ENCODE data around the gene CAMK2A.

Gene CAMK2A

GRCh38 chr5:150262502-150262901, 27.1 kb downstream of the CAMK2A start:
- TF ChIP-seq TAF1 (IDR thresholded peaks at IDR 0.05; ENCODE audit: borderline replicate concordance, insufficient read depth, low read length) (no peak), REST (IDR thresholded peaks at IDR 0.05; ENCODE audit: insufficient read depth in 1 of 2, low read depth in 2 of 2, low read length in 2 of 2) (no peak), FOXP2 (optimal IDR thresholded peaks at IDR 0.05; ENCODE audit: borderline replicate concordance, extremely low read depth, extremely low read length, insufficient read depth) (no peak), POLR2AphosphoS5 (IDR thresholded peaks at IDR 0.05; ENCODE audit: low read depth, low read length) (no peak), SIN3A (IDR thresholded peaks at IDR 0.05; ENCODE audit: borderline replicate concordance, insufficient read depth, low read length) (no peak)

GRCh38 chr5:150261231-150261630, 28.3 kb downstream of the CAMK2A start:
- TF ChIP-seq FOXP2 (optimal IDR thresholded peaks at IDR 0.05; ENCODE audit: borderline replicate concordance, extremely low read depth, extremely low read length, insufficient read depth) (no peak), REST (IDR thresholded peaks at IDR 0.05; ENCODE audit: insufficient read depth in 1 of 2, low read depth in 2 of 2, low read length in 2 of 2) (no peak), POLR2AphosphoS5 (IDR thresholded peaks at IDR 0.05; ENCODE audit: low read depth, low read length) (no peak), TAF1 (IDR thresholded peaks at IDR 0.05; ENCODE audit: borderline replicate concordance, insufficient read depth, low read length) (no peak), SIN3A (IDR thresholded peaks at IDR 0.05; ENCODE audit: borderline replicate concordance, insufficient read depth, low read length) (no peak)

GRCh38 chr5:150258130-150258529, 31.4 kb downstream of the CAMK2A start:
- TF ChIP-seq SIN3A (IDR thresholded peaks at IDR 0.05; ENCODE audit: borderline replicate concordance, insufficient read depth, low read length) (no peak), POLR2AphosphoS5 (IDR thresholded peaks at IDR 0.05; ENCODE audit: low read depth, low read length) (no peak), REST (IDR thresholded peaks at IDR 0.05; ENCODE audit: insufficient read depth in 1 of 2, low read depth in 2 of 2, low read length in 2 of 2) (no peak), FOXP2 (optimal IDR thresholded peaks at IDR 0.05; ENCODE audit: borderline replicate concordance, extremely low read depth, extremely low read length, insufficient read depth) (no peak), TAF1 (IDR thresholded peaks at IDR 0.05; ENCODE audit: borderline replicate concordance, insufficient read depth, low read length) (no peak)

GRCh38 chr5:150257424-150257823, 32.1 kb downstream of the CAMK2A start:
- TF ChIP-seq POLR2AphosphoS5 (IDR thresholded peaks at IDR 0.05; ENCODE audit: low read depth, low read length) (no peak), SIN3A (IDR thresholded peaks at IDR 0.05; ENCODE audit: borderline replicate concordance, insufficient read depth, low read length) (no peak), FOXP2 (optimal IDR thresholded peaks at IDR 0.05; ENCODE audit: borderline replicate concordance, extremely low read depth, extremely low read length, insufficient read depth) (no peak), REST (IDR thresholded peaks at IDR 0.05; ENCODE audit: insufficient read depth in 1 of 2, low read depth in 2 of 2, low read length in 2 of 2) (no peak), TAF1 (IDR thresholded peaks at IDR 0.05; ENCODE audit: borderline replicate concordance, insufficient read depth, low read length) (no peak)

Data from PFSK-1 (cell line).